UCSD-AML1 (cell line): ENCODE results near the gene ACBD3.

Source experiments
- DNase-seq: peaks from one replicate; lab custom pipeline; 2025; ENCODE audit not compliant: unreplicated experiment; lab: John Stamatoyannopoulos, UW

The ACBD3 gene

DNA sequence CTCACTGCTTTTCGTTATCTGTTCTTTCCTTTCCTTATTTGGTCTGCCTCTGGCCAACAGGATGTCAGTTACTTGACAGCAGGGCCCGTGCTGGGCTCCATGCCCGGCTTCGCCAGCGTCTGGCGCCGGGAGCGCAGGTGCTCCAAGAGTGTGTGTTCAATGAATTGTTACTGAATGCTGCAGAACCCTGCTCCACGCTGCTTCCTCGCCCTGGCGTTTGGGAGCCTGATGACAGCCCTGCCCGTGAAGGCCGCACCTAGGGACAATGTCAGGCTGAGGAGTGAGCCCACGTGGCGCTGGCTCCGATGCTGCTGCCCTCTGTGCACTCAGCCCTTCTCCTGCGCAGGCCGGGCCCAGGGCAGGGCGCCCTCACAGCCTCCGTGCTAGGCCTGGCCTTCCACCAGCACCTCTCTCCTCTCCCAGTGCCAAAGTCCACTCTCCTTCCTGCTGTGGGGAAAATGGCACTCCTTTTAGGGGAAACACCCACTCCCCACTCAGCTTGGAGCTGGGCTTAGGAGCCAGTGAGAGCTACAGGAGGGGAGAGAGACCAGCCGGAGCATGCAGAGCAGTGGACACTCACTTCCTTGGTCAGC is 51.4 kb downstream of the ACBD3 start:
- DNase-seq: no peak

DNA sequence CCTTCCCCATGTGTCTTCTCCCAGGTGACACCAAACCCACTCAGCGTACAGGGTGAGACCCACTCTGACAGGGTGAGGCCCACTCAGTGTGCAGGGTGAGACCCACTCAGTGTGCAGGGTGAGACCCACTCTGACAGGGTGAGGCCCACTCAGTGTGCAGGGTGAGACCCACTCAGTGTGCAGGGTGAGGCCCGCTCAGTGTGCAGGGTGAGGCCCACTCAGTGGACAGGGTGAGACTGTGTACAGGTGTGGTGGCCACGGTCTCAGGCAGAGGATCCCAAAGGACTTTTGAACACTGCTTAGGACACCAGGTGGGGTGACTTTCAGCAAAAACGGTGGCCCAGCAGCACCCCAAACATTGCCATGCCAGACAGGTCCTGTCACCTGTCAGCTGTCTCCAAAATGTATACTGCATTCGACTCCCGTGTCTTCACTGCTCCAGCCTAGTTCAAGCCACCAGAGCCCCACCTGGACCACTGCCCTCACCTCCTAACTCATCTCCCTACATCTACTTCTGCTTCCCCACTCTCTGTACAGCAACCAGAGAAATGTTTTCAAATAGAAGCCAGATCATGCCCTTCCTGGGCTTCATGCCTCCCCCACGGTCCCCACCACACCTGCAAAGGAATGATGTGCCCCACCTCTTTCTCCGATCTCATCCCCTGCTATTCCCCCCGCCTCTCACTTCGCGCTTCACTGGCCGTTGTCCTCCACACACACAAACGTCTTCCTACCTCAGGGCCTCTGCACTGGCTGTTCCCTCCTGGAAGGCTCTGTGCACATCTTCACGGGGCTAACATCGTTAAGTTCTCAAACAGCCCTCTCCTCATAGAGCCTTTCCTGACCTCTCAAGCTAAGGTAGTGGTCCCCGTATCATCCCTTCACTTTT is 52.1 kb downstream of the ACBD3 start:
- DNase-seq: no peak

DNA sequence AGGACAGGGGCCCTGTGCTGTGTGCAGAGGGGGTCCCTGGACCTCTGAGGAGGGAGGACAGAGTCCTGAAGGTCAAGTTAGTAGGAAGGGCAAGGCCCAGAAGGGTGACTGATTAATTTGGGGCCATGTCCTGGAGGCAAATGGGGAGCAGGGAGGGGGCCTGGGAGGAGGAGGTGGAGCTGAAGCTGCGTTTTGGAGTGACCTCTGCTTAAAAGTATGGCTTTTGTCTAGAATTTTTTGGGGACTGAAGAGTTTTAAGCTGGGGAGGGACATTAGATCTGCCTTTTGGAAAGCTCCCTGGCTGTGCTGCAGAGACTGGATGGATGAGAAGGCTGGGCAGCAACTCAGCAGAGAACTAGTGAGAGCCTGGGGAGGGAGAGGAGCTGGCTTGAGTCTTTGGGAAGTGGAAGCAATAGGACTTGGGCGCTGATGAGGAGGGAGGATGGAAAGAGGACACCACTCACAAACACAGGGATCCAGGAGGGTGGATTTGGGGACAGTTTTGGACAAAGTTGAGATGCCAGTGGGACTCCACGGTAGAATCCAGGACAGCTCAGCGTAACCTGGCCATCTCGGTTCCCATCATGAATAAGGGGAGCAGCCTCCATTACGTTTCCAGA is 52.9 kb downstream of the ACBD3 start:
- no peak for DNase-seq

DNA sequence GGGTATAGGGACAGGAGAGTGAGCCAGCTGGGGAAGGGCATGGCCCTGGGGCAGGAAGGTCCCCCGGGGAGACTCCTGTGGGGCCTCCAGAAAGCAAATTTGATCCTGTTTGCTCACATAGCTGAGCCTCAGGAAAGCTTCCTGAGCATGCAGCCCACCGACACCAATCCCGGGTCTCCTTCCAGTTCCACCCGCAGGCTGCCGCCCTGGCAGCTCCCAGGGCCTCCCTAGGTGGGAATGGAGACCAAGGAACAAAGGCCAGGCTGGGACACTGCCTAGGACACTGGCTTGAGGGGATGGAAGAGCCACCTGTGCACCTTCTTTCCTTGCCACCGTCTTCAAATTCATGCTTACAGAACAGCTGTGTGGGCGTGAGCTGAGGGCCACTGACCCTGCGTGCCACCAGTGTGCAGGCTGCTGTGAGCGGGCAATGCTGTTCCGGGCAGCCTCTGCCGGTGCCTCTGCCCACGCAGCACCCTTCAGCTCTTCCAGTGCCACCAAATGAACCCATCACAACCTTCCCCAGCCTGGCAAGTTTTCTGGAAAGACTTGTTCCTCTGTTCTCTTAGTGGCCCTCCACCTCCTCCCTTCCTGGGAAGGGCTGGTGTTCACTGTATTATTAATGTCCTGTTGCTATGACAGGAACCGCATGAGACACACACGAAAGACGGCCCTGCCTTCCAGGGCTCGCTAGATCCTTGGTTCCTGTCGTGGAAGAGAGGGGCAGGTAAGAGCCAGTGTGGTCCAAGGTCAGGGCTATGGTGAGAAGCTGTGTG is 53.6 kb downstream of the ACBD3 start:
- no peak for DNase-seq

DNA sequence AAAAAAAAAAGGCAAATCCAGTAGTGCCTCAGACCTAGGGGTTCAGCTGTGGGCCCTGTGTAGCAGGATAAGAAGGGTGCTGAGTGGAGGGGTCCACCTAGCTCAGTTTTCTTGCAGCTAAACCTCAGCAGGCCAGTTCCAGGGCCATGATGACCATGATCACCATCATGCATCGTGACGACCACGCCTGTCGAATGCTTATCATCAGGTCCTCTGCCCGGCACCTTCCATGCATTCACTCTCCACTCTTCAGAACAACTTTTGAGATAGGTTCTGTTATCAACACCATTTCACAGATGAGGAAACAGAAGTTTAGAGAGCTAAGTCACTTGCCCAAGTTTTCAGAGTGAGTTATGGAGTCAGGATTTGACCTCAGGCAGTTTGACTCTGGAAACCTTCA is 54.9 kb downstream of the ACBD3 start:
- DNase-seq: no peak

DNA sequence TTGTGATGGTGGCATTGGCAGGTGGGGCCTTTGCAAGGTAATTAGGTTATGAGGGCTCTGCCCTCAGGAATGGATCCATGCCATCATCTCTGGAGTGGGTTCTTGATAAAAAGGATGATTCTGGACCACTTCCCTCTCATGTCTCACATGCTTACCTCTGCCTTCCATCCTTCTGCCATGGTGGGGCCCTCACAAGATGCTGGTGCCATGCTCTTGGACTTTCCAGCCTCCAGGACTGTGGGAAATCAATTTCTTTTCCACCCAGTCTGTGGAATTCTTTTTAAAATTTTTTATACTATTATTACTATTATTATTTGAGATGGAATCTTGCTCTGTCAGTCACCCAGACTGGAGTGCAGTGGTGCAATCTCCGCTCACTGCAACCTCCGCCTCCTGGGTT is 57.3 kb downstream of the ACBD3 start:
- no peak for DNase-seq

DNA sequence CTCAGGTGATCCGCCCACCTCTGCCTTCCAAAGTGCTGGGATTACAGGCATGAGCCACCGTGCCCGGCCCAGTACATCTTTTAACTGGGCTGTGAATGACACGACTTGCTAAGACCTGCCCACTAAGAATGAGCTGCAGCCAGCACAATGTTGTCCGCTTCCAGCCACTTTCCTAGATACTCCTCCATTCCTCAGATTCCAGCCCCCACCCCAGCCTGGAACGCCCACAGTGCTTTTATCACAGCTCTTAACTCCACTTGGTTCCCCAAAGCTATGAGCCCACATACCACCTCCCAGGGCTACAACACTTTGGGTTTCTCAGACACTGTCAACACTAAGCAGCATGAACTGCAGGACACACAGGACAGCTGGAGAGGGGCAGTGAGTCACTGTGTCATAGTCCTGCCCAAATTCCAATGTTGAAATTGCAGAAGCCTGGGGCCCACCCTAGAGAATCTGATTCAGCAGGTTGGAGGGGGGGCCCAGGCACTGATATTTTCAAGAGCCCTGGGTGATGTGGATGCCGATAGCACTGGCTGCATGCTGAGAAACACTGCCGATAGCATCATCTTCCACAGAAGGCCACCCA is 58.0 kb downstream of the ACBD3 start:
- DNase-seq: no peak

DNA sequence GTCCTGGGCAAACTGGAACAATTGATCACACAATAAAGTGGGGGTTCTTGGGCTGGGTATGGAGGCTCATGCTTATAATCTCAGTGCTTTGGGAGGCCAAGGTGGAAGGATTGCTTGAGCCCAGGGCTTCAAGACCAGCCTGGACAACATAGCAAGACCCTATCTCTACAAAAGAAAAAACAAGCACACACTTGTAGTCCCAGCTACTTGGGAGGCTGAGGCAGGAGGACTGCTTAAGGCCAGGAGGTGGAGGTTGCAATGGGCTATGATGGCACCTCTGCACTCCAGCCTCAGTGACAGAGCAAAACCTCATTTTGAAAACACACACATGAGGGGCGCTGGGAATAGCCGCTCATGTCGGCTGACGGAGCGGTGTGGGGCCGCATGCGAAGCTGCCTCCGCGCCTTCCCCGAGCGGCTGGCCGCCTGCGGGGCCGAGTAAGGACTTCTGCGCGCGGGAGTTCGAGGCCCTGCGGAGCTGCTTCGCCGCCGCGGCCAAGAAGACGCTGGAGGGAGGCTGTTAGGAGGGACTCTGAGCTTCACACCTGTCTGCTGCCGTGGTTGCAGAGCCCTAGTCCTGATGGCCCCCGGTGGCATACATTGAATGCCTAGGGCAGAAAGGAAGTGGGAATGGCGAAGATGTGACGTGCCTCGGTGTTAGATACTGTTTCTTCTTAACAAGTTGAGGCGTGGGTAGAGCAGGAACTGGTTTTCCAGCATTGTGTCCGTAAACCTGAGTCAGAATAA is 59.5 kb downstream of the ACBD3 start:
- DNase-seq: no peak

DNA sequence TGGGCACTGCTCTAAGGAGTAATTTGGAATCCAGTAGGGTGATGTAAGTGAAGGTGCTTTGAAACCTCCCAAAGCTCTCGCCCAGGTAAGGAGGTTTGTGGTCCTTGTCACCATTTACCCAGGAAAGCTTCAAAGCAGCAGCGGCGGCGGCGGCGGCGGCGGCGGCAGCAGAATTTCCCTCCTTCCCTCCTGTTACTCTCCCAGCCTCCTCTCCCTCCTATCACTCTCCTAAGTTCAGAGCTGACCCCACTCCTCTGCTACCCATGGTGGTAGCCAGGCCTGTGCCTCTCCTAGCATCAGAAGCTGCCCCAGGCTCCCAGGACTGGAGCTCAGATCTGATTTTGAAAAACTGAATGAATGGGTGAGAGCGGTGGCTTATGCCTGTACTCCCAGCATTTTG is 60.7 kb downstream of the ACBD3 start:
- no peak for DNase-seq

DNA sequence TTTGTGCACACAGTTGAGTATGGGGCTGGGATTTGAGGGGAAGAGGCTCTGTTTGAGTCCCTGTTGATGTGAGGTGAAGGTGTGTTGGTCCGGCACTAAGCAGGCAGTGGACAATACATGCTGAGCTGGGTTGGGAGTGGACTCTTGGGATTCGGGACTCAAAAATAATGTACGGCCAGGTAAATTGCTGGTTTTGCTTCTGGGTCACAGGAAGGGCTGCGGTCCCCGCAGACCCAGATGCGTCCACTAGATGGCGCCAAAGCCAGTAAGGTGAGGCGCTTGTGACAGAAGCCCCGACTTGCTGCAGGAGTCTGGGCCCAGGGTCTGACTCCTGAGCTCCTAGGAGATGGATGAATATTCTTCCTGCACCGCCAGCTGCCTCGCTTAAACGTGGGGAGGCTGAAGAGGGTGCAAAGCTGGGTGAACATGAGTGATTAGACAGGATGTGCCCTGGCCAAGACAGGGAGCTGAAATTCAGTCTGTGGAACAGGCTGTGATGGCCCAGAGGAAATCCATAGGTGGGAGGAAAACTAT is 61.4 kb downstream of the ACBD3 start:
- DNase-seq: peak; percentile 83

DNA sequence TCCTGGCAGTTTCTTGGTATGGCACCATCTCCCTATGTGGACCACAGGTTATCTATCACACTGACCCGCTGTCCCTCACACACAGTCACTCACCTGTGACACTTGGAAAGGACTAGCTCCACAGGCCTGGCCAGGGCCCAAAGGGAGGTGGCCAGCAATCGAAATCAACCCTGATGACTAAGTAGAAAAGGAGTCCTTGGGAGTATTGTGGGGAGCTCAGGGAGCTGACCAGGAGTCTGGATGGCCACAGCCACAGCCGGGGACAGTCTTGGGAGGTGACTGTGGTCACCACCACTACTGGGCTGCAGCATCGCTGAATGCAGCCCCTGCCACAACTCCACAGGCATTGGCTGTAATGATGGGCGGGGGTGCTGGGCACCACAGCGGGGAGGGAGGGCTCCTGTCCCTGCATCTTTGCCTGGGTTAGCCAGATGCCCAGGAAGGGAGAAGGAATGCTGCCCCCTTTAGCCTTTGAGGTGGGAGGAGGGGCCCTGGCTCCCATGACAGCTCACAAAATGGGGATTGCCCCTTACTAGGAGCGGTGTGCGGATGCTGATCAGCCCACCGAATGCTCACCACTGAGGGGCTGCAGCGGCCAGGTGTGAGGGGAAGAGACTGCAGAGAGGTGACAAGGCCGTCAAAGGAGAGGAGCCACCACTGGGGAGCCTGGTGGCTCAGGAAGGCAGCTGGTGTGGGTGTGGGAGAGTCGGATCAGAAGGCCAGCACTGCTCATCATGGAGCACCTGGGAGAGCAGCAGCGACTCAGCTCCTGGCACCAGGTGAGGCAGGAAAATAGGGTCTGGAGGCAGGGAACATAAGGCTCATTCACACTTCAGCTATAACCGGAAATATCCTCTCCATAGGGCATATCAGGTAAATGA is 62.7 kb downstream of the ACBD3 start:
- DNase-seq: no peak

DNA sequence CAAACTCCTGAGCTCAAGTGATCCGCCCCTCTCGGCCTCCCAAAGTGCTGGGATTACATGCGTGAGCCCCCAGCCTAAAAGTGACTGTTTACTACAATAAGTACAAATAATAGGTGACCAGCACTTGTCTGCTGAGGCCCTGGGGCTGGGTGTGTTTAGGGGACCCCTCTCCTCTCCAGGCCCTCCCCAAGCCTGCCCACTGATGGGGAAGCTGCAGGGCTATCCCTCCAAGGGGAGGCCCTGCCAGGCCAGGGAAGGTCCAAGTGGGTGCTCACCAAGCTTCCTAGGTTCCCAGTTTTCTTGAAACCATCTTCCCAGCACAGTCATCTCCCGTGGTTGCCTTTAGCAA is 63.4 kb downstream of the ACBD3 start:
- DNase-seq: no peak

DNA sequence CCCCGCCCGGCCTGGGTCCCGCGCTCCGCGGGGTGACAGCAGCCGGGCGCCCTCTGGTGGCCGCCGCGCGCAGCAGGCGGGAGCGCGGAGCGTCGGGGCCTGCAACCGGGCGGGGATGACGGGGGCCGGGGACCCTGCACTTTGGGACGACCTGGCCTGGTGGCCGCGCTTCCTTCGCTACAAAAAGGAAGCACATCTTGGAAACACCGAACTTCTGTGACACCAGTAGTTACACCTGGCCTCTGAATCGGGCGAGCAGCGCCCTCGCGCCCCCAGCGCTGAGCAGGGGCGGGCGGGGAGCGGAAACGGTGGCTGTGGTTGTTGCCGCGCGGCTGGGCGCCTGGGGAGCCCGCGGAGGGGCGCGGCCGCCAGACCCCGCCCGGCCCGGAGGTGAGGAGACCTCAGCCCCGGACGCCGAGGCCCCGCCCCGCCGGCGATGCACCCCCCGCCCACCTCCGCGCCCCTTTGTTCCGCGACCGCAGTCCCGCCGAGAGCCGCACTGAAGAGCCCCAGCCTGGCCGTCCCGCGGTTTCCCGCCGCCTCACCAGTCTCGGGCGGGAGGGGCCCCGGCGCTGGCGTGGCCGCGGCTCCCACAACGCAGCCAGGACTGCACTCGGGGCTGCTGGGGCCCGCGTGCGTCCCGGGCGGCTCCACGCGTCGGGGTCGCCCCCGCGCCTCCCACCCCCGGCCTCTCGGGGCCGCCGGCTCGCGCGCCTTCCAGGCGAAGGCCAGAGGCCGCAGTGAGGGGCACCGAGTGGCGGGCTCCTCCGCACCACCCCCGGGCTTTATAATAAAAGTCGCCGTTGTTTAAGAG is 64.7 kb downstream of the ACBD3 start:
- DNase-seq: peak; percentile 75

DNA sequence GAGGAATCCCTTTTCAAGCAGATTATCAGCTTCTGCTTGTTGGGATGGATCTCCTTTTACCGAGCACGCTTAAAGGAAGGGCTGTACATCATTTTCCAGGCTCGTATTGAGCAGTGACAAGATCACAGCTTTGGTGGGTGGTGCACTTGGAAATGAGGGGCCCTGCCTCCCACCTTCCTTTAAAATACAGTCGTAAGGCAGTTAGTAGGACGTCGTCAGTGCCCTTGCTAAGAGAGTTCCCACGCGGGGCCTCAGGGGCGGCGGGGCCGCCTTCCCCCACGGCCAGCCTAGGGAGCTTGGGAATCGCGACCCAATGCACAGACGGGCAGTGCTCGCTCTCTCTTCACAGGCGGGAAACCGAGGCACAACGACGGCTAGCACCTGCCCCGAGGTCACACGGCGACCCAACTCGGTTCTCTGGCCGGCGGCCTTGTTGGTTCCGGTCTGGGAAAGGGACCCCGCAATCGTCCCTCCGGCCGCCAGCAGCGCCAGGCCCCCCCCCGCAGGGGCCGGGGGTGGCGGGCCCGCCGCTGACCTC is 65.4 kb downstream of the ACBD3 start:
- no peak for DNase-seq

DNA sequence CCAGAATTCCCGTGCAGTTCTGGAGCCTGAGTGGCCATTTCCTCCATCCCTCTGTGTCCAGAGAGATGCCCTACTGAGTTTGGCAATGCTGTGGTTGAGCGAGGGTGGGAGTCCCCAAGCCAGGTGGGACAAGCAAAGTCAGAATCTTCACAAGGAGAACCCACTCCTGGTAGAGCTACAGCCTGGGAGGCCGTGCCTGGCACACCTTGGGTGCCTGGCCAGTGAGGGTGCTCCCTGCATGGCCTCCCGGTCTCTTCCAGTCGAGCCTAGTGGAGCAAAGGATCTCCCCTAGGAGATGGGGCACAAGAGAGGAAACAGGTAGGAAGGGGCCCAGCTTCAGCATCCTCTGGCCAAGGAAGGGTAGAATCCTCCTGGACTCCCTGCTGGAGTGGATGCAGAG is 66.1 kb downstream of the ACBD3 start:
- no peak for DNase-seq

DNA sequence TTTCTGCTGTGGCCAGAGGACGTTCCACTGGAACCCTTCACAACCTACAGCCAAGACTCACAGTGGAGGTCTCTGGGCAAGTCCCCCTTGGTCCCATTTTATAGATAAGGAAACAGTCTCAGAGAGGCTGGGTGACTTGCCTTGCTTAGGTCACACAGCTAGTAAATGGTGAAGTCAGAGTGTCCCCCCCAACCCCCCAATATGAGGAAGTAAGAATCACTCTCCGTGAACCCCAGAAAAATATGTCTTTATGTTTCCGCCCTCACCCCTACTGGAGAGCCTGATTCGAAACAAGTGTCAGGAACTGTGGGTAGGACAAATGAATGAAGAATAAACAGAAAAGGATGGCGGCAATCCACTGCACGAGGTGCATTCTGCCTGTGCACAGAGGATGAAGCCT is 67.4 kb downstream of the ACBD3 start:
- no peak for DNase-seq

DNA sequence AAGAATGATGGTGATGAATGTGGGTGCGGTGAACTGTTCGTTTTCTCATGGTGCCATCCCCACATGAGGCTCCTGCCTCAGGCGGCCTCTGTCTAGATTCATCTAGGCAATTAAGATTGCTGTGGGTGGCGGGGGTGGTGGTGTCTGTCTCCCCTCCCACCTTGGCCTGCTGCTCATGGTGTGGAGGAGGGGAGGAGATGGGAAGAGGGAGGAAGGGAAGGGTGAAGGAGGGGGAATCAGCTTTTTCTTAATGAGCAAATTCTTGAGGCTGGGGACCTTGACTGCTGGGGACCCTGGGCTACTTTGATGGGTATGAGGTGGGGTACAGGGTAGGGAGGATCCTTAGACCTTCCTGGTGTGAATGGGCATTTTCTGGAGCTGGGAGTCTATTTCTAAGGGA is 68.2 kb downstream of the ACBD3 start:
- DNase-seq: no peak

DNA sequence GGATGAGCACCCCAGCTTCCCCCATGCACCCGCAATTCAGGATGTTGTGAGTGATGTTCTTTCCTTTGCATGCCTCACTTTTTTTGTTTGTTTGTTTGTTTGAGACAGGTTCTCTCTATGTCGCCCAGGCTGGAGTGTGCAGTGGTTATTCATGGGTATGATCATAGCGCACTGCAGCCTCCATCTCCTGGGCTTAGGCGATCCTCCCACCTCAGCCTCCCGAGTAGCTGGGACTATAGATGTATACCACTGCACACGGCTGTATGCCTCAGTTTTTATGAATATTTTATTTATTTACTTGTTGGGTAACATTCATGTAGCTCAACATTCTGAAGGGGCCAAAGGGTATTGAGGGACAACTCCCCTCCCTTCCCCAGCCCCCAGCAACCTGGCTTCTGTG is 69.2 kb downstream of the ACBD3 start:
- DNase-seq: no peak
